ENCODE data around the gene REPS2.

The REPS2 gene

GRCh38 chrX:17028356-17028755 lies 81.9 kb downstream of the REPS2 start:
- Mint-ChIP-seq H3K36me3 (ENCODE audit: low read depth) (no peaks in the 10 kb centered on the region), H3K4me3 (no peak overlapping the region), H3K27ac (no peak overlapping the region), H3K4me1 (peaks cover 27% of the 10 kb centered on the region), H3K27me3 (ENCODE audit: low read depth, poor library complexity) (peaks cover 11% of the 10 kb centered on the region), H3K9me3 (no peaks in the 10 kb centered on the region)
- TF ChIP-seq CTCF (IDR thresholded peaks at IDR 0.05): no peak
- no peak for DNase-seq

GRCh38 chrX:17030092-17030491 lies 83.6 kb downstream of the REPS2 start:
- Mint-ChIP-seq H3K9me3 (no peaks in the 10 kb centered on the region), H3K27ac (no peak overlapping the region), H3K4me1 (peaks cover 15% of the 10 kb centered on the region), H3K4me3 (no peak overlapping the region), H3K36me3 (ENCODE audit: low read depth) (no peaks in the 10 kb centered on the region), H3K27me3 (ENCODE audit: low read depth, poor library complexity) (peaks cover 8% of the 10 kb centered on the region)
- no peak for TF ChIP-seq CTCF (IDR thresholded peaks at IDR 0.05)
- DNase-seq: no peak

- peaks cover 8% of the 10 kb centered on the region for H3K4me1 Mint-ChIP-seq
Measured at GRCh38 chrX:17030580-17031270, 84.3 kb downstream of the REPS2 start.

GRCh38 chrX:17031827-17032226 lies 85.4 kb downstream of the REPS2 start:
- peaks cover 6% of the 10 kb centered on the region for H3K27me3 Mint-ChIP-seq (ENCODE audit: low read depth, poor library complexity)
- TF ChIP-seq CTCF (IDR thresholded peaks at IDR 0.05): no peak
- H3K36me3 Mint-ChIP-seq (ENCODE audit: low read depth): no peaks in the 10 kb centered on the region
- DNase-seq: no peak
- H3K27ac Mint-ChIP-seq: no peak overlapping the region
- H3K9me3 Mint-ChIP-seq: no peaks in the 10 kb centered on the region
- H3K4me3 Mint-ChIP-seq: no peak overlapping the region
- H3K4me1 Mint-ChIP-seq: peaks cover 8% of the 10 kb centered on the region

More at GRCh38 chrX:17030580-17031270, 84.3 kb downstream of the REPS2 start:
- H3K27ac Mint-ChIP-seq: no peak overlapping the region
- no peaks in the 10 kb centered on the region for H3K36me3 Mint-ChIP-seq (ENCODE audit: low read depth)
- DNase-seq: no peak
- TF ChIP-seq CTCF (IDR thresholded peaks at IDR 0.05): no peak
- H3K27me3 Mint-ChIP-seq (ENCODE audit: low read depth, poor library complexity): peaks cover 7% of the 10 kb centered on the region
- no peaks in the 10 kb centered on the region for H3K9me3 Mint-ChIP-seq
- H3K4me3 Mint-ChIP-seq: no peak overlapping the region

GRCh38 chrX:17032351-17032750 lies 85.9 kb downstream of the REPS2 start:
- Mint-ChIP-seq H3K4me1 (peaks cover 12% of the 10 kb centered on the region), H3K4me3 (no peak overlapping the region), H3K27me3 (ENCODE audit: low read depth, poor library complexity) (peaks cover 3% of the 10 kb centered on the region), H3K27ac (no peak overlapping the region), H3K9me3 (no peaks in the 10 kb centered on the region), H3K36me3 (ENCODE audit: low read depth) (no peaks in the 10 kb centered on the region)
- no peak for TF ChIP-seq CTCF (IDR thresholded peaks at IDR 0.05)
- DNase-seq: no peak

GRCh38 chrX:17033225-17033624 lies 86.8 kb downstream of the REPS2 start:
- Mint-ChIP-seq H3K36me3 (ENCODE audit: low read depth) (no peaks in the 10 kb centered on the region), H3K4me1 (peaks cover 12% of the 10 kb centered on the region), H3K27me3 (ENCODE audit: low read depth, poor library complexity) (peaks cover 3% of the 10 kb centered on the region), H3K4me3 (no peak overlapping the region), H3K27ac (no peak overlapping the region), H3K9me3 (no peaks in the 10 kb centered on the region)
- no peak for DNase-seq
- no peak for TF ChIP-seq CTCF (IDR thresholded peaks at IDR 0.05)

All from nephron progenitor cell (in vitro differentiated cells).